HG02970 (cell line): ENCODE results near the gene LIG4.

Source experiments
- ATAC-seq: cut with Tn5 transposase; IDR thresholded peaks from one replicate; pipeline ENCODE4 v1.9.1; 2021; ENCODE audit warnings: mild to moderate bottlenecking, moderate library complexity, moderate number of reproducible peaks; ENCODE audit not compliant: unreplicated experiment, low FRiP score

The LIG4 gene

DNA sequence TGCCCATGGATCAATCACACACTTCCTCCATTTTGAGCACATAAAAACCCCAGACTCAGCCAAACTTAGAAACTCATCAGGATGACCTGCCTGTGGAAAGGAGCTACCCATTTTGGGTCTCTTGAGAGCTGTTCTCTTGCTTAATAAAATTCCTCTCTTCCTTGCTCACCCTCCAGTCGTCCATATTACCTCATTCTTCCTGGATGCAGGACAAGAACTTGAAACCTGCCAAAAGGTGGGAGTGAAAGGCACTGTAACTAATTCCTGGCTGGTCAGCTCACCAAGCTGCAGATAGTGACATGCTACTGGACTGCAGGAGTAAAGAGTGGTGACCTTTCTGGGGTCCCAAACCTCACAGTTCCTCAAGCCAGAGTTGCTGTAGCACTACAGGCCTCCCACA lies 20.2 kb downstream of the LIG4 start:
- ATAC-seq, result no peak

DNA sequence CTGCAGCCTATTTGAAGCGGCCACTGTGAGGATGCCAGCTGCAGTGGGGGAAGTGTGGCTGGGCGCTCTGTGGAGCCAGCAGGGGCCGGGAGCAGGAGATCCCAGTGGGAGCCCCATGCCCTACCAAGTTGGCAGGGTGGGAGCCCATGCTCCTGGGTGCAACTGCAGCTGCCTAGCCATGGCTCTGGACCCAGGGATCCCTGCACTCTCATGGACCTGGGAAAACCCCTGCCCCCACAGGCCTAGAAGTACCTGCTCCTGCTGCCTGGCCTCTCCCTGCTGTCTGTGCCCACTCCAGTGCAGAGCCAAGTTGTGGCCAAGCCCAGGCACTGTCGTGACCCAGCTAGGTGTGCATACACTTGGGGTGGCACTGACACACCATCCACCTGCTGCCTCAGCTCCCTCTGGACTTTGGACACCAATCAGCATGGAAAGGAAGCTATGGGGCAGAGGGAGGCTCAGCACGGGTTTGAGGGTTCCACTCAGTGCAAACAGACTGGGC lies 20.9 kb downstream of the LIG4 start:
- no peak for ATAC-seq

DNA sequence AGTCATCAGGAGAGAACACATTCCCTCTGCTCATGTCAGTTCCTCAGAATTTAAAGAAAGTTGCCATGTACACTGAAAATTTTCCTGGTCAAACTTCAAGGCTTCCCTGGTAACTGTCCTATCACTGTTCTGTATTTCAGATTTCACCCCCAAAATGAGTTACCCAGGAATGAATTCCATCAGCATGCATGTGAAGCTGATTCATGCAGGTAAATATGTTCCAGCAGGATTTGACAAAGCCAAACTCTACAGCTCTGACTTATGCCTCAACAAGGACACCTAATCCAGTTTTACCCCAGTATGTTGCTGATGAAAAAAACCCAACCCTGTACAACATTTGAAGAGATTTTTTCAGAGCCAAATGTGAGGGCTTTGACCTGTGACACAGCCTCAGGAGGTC lies 21.5 kb downstream of the LIG4 start:
- no peak for ATAC-seq

DNA sequence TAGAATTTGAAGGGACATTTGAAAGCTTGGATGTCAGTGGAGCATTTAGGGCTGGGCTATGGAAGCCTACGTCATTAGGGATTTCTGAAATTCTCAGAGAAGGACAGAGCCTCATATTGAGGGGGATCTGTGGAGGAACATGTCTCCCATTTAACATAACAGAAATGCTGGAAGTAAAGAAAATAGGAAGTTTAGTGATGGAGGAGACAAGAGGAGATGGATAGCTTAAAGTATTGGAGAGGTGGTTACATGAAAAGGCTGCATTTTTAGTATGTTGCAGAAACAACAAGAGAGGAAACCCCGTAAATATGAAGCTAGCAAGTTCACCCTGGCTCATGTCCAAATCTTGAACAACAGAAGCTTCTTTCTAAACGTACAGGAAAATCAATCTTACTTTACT lies 24.4 kb downstream of the LIG4 start:
- ATAC-seq, result no peak

DNA sequence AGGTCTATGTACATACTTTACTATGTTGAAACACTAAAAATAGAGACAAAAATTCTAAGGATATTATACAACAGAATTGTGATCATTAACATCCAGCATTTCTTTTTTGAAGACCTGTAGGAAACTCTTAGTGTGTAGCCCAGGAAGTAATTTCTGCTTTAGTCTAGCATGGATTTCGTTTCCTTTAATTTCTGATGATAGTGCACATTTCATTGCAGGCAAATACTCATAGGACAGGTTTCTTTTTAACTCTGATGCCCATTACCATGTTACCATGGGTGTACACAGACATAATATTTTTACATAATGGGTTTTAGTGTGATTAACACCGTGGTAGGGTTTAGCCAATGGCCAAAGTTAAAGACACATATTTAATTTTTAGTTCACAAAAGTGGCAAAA lies 27.1 kb downstream of the LIG4 start:
- ATAC-seq, result no peak

DNA sequence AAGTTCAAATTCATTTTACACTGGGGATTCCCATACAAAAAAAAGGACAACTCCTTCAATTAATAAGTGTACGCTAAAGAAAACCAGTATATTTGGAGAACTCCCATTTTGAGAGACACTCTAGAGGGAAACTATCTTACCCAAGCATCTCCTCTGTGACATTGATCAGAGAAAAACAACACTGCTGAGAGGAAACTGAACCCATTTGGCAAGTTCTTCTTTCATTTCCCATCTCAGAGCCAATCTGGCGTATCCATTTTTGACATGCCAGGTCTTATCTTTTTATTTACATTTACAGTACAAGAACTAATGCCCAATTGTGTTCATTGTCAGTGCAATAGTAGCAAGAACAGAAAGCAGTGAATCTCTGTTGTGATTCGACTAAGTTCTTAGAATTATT lies 30.1 kb downstream of the LIG4 start:
- ATAC-seq, result no peak

DNA sequence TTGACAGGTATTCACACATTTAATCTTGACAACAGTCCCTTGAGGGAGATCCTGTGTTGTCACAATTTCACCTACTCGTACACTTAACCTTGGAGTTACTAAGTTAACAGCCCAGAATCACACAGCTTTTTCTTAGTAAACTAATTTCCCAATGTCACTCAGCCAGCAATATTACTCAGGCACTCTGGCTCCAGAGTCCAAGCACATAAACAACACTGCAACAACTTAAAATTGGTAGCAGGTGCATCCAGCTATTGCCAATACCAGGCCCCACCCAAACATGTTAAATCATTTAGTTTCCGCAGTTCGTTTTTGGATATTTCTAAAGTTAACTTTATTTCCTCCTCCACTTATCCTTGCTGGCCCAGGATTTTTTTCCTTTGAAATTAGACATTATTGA lies 32.7 kb downstream of the LIG4 start:
- no peak for ATAC-seq

DNA sequence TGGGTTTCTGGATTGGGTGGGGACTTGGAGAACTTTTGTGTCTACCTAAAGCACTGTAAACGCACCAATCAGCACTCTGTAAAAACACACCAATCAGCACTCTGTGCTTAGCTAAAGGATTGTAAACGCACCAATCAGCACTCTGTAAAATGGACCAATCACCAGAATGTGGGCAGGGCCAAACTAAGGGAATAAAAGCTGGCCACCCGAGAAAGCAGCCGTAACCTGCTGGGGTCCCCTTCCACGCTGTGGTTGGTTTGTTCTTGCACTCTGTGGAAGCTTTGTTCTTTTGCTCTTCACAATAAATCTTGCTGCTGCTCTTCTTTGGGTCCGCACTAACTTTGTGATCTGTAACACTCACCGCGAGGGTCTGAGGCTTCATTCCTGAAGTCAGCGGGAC lies 37.3 kb downstream of the LIG4 start:
- ATAC-seq, result no peak

DNA sequence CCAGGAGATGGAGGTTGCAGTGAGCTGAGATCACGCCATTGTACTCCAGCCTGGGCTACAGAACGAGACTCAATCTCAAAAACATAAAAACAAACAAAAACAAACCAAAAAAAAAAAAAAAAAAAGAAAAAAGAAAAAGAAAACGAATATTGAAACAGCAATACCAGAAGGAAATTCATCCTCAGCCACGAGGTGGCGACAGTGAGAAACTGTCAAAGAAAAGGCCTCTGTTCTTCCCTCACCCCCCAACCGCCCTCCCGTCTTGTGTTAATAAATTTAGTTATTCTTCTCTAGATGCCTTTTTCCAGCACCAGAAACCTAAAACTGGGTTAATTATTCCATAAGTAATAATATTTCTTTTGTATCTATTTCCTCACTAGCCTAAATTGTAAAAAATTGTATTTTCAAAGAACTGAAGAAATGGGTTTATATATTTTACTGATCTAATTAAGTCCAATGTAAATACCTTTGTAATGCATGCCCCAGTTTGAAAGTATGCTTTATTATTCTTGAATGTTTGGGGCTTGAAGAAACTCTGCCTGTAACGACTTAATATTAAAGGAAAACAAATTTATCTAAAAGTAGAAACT lies 38.6 kb downstream of the LIG4 start:
- ATAC-seq, result no peak

DNA sequence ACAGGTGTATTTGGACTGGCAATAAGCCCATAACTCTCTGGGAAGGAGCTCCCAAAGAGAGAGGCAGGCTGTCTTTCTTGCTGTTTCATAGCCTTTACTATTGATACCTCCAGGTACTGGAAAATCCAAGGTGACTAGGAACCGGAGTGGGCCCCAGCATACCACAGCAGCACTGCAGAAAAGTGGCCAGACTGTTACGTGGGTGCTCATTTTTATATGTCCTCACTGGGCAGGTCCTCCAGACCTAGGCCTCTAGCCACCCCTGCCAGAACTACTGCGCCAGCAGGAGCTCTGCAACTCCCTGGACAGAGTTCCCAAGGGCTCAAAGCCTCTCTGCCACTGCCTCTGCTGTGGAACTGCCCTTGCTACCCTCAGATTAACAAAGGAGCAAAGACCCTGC lies 46.4 kb downstream of the LIG4 start:
- ATAC-seq, result no peak

DNA sequence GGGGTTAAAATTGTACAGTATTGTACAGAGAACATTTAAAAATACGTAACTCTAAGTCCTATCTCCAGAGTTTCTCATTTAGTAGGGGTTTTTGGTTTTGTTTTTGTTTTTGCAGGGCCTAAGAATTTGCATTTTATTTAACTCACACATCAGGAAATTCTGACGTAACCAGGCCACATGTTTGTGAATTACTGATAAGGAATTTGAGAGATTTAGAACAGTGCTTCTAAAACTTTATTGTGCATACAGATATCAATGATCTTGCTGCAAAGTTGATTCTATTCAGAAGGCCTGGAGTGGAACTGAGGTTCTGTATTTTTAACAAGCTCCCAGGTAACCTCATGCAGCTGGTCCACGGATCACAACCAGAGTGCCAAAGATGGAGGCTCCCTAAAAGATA lies 49.3 kb downstream of the LIG4 start:
- ATAC-seq, result no peak

DNA sequence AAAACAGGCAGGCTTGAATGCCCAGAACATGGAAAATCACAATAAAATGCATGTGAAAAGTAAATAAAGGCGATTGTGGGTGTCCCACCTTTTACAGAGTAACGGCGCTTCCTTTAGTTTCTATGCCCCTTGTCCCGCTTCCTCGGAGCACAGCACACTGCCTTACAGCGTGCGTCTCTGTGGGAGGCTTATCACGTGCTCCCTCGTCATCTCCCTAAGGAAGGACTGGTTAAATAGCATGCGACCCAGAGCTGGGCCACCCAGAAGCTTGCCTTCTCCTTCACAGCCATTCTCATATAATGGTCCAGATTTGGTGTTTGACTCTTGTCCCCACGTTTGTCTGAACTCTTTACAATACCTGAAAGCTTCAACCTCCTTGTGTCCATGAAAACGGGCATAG lies 56.6 kb downstream of the LIG4 start:
- no peak for ATAC-seq
